ENCODE data around the gene SMNDC1.
A peak's percentile ranks its signal among the peaks of the same experiment; 100 is the strongest.

The SMNDC1 gene

GRCh38 chr10:110326351-110327032 is 21.8 kb upstream of the SMNDC1 start:
- no peak for DNase-seq

- DNase-seq = no peak
Observed at GRCh38 chr10:110324805-110325280, 20.1 kb upstream of the SMNDC1 start.

- no peak for DNase-seq
Observed at GRCh38 chr10:110324201-110324804, 19.6 kb upstream of the SMNDC1 start.

GRCh38 chr10:110323503-110323902 is 18.8 kb upstream of the SMNDC1 start:
- DNase-seq = no peak

GRCh38 chr10:110321869-110322620 is 17.3 kb upstream of the SMNDC1 start:
- DNase-seq = no peak

- DNase-seq = no peak
Observed at GRCh38 chr10:110317866-110318850, 13.4 kb upstream of the SMNDC1 start.

GRCh38 chr10:110313674-110314073 is 9.0 kb upstream of the SMNDC1 start:
- no peak for DNase-seq

- no peak for DNase-seq
Observed at GRCh38 chr10:110312206-110312605, 7.5 kb upstream of the SMNDC1 start.

- peak; percentile 31 for DNase-seq
Observed at GRCh38 chr10:110311357-110311949, 6.7 kb upstream of the SMNDC1 start.

GRCh38 chr10:110310741-110311140 is 6.0 kb upstream of the SMNDC1 start:
- DNase-seq = no peak

GRCh38 chr10:110307805-110308204 is 3.1 kb upstream of the SMNDC1 start:
- DNase-seq = no peak

- no peak for DNase-seq
Observed at GRCh38 chr10:110306452-110306768, 1.7 kb upstream of the SMNDC1 start.

- peak; percentile 48 for DNase-seq
Observed at GRCh38 chr10:110305767-110306451, 1.2 kb upstream of the SMNDC1 start.

GRCh38 chr10:110304394-110304779 is 333 bp downstream of the SMNDC1 start:
- DNase-seq = no peak

GRCh38 chr10:110303681-110304080 is 1.0 kb downstream of the SMNDC1 start:
- no peak for DNase-seq

GRCh38 chr10:110300486-110300986 is 4.2 kb downstream of the SMNDC1 start:
- DNase-seq = no peak

GRCh38 chr10:110296966-110297365 is 7.8 kb downstream of the SMNDC1 start:
- DNase-seq = no peak

- no peak for DNase-seq
Observed at GRCh38 chr10:110286841-110287240, 17.9 kb downstream of the SMNDC1 start.

- DNase-seq = no peak
Observed at GRCh38 chr10:110285501-110285900, 19.2 kb downstream of the SMNDC1 start.

- DNase-seq = no peak
Observed at GRCh38 chr10:110284262-110284661, 20.5 kb downstream of the SMNDC1 start.

GRCh38 chr10:110279407-110279986 is 25.2 kb downstream of the SMNDC1 start:
- peak; percentile 40 for DNase-seq

Data from activated naive CD4-positive, alpha-beta T cell treated with anti-CD3 and anti-CD28 coated beads, Interleukin-2, amount 50 U/mL, for 16 hours (primary cell).